Stimulated activated CD4-positive, alpha-beta T cell treated with anti-CD3 and anti-CD28 coated beads, Interleukin-12 subunit alpha, Interleukin-12 subunit beta, amount 100 ng/mL, for 24 hours (primary cell): ENCODE results near the gene ZNF283.
A peak's percentile ranks its signal among the peaks of the same experiment; 100 is the strongest.

ENCODE experiments used
- DNase-seq, 2 experiments: peaks; one replicate each; pipeline ENCODE4 v3.0.0-alpha.2; 2020; ENCODE audit warnings: low read depth in 2 of 2

ZNF283 gene

GRCh38 chr19:43826787-43827754, at the start of gene ZNF283:
Gene ZNF283, plus strand, starts transcription at chr19:43827321. Its CDS starts 6,184 bp downstream, at chr19:43833505.
- peak; percentile 72 to 84 for DNase-seq

DNA sequence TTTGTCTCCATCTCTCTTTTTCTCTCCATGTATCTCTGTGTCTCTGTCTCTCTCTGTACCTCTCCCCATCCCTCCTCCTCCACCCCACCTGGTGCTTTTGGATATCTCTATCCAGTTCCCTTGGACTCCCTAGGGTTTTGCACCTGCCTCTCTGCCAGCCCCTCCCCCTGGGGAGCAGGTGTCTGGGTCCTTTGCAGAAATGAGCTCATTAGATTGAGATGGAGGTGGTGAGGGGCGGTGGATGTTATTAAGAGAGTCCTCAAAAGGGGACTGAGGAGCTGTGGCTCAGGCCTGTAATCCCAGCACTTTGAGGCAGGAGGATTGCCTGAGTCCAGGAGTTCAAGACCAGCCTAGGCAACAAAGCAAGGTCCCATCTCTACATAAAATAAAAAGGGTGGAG, 48.5 kb upstream of the ZNF283 start:
- DNase-seq, result no peak

- no peak for DNase-seq
These were observed 47.8 kb upstream of the ZNF283 start for GRCh38 chr19:43779147-43779819.

- DNase-seq, result no peak
These were observed 47.3 kb upstream of the ZNF283 start for GRCh38 chr19:43779820-43780219.

DNA sequence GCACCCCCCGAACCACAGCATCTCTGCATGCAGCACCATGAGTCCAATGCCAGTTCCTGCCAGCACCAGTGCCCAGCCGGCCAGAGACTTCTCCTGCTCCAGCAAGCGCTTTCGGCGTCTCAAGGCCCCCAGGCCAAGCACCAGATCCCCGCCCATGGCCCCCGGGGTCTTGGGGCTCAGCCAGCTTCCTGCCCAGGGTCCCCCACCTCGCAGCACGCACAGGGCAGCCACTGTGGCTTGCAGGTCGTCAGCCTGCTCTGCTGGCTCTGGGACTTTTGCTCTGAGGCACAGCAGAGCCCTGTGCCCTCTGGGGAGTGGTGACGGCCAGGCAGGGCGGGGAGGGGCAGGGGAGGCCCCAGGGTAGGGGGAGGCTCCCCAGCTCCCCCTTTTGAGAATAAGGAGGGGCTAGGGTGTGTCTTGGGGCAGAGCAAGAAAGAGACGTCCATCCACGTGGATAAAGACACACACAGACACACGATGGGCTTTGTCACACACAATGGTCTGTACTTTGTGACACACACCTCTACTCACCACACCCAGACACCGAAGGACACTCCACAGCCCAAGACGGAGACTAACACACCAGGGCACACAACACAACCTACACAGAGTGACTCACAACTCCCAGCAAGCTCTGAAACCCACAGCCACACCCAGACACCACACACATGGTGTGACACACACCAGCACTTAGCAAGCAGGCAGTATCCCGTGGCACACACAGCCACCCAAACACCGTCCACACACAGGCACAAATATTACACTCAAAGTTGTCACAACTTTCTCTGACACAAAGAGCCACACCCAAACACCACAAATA, 46.2 kb upstream of the ZNF283 start, which contains the start of gene KCNN4:
Gene KCNN4, minus strand, starts transcription at position 268 of the 820 bp plus-strand sequence. Its CDS starts 112 bp downstream, at position 156.
- peak; percentile 56 to 67 for DNase-seq

DNA sequence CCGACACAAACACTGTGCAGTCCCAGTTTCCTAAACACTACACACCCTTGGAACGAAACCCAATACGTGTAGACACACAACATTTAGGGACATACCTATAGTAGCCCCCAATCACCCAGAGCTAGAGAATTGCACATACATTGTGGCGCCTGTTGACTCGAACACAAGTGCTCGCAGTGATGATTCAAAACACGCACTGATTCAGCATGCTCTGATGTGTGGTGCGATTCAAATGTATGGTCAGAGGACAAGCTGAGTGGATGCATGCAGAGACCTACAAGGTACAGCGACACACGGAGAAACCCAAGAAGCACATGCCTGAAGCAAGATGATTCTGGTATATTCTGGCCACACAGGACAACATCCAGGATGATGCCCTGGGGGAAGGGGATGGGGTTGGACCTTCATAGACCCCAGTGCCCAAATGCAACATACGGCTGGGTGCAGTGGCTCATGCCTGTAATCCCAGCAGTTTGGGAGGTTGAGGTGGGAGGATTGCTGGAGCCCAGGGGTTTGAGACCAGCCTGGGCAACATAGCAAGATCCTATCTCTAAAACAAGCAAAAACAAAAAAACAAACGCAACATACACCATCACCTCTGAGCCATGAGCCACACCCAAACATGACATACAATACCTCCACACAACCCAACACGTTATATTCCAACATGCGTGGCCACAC, 45.4 kb upstream of the ZNF283 start:
- no peak for DNase-seq

DNA sequence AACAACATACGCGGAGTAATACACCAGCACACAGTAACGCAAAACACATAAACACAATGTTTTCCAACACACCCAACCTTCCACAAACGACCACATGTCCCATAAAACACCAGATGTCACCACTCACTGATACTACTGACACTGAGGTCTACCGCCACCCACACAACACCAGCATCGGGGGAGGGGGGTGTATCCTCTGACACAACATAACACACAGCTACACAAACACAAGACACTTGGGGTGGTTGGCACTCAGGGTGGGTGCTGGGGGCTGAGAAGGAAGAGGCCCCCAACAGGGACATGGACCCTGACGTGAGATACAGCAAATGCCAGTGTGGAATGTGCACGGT, 44.8 kb upstream of the ZNF283 start:
- no peak for DNase-seq

- no peak for DNase-seq
These were observed 44.4 kb upstream of the ZNF283 start for GRCh38 chr19:43782689-43783231.

DNA sequence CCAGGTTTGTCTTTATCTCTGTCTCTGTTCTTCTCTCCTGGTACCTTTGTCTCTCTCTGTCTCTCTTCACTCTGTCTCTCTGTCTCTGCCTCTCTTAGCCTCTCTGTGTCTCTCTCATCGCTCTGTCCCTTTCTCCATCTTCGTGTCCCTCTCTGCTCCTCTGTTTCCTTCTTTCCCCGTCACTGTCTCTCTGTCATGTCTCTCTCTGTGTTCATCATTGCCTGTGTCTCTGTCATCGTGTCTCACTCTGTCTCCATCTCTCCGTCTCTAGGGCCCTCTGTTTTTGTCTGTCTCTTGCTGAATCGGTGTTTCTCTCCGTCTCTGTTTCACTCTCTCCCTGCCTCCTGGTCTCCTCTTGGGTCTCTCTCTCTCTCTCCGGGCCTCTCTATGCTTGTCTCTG, 43.5 kb upstream of the ZNF283 start:
- DNase-seq, result no peak

DNA sequence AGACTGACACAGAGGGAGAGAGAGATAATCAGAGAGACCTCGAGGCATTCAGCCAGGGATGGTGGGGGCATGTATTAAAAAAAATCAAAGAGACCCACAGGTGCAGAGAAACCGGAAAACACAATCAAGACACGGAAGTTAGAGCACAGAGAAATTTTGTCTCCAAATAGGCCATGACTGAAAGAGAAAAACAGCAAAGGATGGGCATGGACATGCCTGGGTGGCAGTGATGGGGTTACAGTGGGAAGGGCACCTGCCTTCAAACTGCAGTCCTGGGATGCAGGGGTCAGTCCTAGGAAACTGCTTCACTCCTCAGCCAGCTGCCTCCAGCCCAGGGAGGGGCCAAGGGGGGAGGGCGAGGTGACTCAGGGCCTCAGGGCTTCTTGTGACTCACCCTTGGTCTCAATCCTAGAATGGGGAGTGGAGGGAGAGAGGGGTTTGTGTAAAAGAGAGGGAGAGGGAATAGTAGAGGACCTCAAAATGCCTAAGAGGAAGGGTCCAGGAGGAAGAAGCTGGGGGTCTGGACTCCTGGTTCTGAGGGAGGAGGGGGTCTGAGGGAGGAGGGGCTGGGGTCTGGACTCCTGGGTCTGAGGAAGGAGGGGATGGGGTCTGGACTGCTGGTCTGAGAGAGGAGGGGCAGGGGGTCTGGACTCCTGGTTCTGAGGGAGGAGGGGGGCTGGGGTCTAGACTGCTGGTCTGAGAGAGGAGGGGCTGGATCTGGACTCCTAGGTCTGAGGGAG, 42.7 kb upstream of the ZNF283 start:
- DNase-seq, result peak in 1 of 2 experiments; percentile 67

DNA sequence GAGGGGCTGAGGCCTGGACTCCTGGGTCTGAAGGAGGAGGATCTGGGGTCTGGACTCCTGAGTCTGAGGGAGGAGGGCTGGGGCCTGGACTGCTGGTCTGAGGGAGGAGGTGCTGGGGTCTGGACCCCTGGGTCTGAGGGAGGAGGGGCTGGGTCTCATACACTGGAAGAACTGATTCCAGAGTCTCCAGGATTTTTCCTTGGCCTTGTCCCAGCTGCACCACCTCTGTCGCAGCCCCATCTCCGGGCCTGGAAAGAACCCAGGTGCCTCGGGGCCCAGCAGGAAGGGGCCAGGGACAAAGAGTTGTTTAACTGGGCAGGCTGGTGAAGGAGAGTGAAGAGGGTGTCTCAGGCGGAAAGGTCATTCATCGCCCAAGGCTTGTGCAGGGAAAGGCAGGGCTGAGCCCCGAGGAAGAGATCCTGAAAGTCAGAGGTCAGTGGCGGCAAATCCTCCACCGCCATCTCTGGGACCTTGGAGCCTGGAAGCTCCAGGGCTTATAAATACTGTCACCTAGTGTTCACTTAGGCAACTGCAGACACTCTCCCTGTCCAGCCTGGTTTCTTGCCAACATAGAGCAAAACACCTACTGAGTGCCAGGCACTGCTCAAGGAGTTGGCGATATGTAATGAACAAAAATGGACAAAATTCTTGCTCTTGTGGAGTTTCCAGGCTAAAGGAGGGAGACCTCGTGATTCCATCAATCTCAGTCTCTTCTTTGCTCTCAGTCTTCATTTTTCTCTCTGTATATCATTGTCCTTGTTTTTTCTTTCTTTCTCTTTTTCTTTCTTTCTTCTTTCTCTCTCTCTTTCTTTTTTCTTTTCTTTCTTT, 41.9 kb upstream of the ZNF283 start:
- DNase-seq, result no peak

DNA sequence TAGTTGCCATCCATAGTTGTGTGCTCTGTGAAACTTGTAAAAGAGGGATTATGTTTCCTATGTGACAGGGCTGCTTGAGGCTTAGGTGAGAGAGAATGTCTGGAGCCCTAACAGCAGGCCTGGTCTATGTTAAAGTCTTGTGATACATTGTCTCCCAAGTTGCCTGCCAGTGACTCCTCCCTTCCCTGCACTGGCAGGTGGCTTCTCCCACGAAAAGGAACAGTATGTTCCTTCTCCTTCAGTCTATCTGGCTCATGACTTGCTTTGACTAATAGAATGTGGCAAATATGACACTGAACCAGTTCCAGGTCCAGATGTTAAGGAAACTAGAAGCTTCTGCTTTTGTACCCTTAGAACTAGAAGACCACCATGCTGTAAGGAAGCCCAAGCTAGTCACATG, 40.5 kb upstream of the ZNF283 start:
- DNase-seq, result no peak

GRCh38 chr19:43789029-43789428, 38.1 kb upstream of the ZNF283 start:
- no peak for DNase-seq

DNA sequence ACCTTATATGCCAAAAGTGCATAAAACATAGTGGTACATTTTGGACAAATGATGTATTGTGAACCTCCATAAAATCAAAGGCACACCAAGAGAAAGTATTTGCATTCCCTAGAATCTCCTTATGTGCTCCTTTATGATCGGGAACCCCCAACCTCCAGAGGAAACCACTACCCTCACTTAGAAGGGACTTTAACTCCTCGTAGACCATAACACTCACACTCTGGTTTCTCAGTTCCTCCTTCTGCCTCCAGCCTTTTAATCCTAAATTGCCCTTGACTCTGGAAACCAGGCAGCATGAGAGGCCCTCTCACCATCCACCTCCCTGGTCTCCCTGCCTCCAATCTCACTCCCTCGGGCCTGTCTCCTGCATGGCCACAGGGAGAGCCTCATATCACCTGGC, 36.5 kb upstream of the ZNF283 start:
- no peak for DNase-seq

- no peak for DNase-seq
These were observed 30.0 kb upstream of the ZNF283 start for GRCh38 chr19:43797118-43797517.

DNA sequence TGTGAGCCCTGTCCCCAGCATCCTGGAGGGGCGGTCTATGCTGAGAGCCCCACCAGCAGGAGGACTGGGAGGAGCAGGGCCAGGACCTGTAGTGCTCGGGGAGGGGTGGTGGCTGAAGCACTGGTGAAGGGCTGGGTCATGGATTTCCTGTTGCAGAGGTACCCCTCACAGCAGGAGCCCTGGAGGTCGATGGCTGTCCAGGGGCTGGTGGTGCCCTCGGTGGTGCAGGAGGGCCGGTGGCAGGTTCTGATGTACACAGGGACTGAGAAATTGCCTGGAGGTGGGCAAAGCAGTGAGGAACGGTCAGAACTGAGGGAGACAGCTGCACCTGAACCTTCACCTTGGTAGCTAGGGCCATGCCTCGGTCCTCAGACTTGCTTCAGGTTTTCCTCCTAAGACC, 29.6 kb upstream of the ZNF283 start:
- DNase-seq, result no peak

- DNase-seq, result no peak
These were observed 29.0 kb upstream of the ZNF283 start for GRCh38 chr19:43798026-43798545.

- DNase-seq, result peak in 1 of 2 experiments; percentile 59
These were observed 28.3 kb upstream of the ZNF283 start for GRCh38 chr19:43798546-43799409.
